Left forelimb (tissue), 1 donor: ENCODE data around the gene NRTN.

Experiments used
- DNase-seq: peaks from one replicate; pipeline ENCODE4 v3.0.0-alpha.2; 2018; ENCODE audit warnings: low spot score

NRTN gene

DNA sequence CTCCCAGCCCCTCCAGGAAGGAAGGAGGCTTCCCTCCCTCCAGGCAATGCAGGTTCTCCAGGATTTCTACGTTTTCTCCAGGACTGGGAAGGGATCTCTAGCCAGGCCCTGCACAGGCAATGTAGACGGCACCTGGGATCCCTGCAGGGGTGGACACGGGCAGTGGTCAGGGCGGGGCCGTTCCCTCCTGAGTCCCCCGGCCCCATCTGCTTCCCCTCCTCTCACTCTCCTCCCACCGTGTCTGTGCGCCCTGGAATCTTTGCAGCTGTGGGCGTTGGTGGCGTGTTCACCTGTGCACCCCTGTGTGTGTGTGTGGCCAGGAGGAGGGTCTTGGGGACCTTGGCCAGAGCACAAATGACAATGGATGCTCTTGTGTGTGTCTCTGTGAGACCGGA, 10.0 kb downstream of the NRTN start:
- no peak for DNase-seq

DNA sequence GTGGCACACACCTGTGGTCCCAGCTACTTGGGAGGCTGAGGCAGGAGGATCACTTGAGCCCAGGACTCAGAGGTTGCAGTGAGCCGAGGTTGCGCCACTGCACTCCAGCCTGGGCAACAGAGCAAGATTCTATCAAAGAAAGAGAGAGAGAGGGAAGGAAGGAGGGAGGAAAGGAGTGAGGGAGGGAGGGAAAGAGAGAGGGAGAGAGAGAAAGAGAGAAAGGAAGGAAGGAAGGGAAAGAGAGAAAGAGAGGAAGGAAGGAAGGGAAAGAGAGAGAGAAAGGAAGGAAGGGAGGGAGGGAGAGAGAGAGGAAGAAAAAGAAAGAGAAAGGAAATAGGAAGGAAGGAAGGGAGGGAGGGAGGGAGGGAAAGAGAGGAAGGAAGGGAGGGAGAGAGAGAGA, 12.4 kb downstream of the NRTN start:
- no peak for DNase-seq

- DNase-seq = no peak
Observed at GRCh38 chr19:5818594-5818993, 13.7 kb downstream of the NRTN start.

DNA sequence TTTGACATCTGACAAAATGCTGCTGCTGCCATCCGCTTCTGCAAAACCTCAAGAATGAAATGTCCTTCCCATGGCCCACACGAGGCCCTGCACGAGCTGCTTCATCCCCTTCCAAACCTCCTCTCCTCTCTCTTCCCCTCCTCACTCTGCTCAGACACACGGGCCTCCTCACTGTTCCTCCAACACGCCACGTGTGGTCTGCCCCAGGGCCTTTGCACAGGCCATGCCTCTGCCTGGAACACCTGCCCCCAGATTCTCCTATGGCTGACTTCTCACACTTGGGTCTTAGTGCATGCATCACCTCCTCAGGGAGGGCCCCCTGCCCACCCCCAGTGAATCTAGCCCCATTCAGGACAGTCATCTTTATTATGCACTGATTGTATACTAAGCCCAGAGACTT, 15.9 kb downstream of the NRTN start:
- no peak for DNase-seq

DNA sequence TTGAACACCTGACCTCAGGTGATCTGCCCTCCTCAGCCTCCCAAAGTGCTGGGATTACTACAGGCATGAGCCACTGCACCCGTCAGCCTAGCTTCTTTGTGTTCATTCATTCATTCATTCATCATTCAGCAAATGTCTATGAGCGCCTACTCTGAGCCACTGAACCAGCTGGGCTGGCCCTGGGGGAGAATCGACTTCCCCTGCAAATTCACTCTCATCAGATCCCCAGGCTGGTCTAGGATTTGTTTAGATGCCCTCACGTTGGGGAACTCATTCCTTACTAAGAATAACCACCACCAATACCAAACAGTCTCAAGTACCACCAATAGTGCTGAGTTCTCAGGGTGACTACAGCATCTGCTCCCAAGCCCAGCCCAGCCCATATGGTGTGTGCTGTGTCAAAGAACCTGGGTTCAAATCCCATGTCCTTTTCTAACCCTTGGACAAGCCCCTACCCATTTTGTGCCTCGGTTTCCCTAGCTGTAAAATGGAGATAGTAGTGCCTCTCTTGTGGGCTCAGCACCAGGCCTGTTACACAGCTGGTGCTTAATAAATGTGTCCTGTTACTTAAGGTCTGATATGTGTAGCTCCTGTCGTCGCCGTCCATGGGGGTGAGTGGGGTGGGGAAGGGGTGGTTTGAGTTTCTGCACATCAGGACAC, 16.8 kb downstream of the NRTN start:
- no peak for DNase-seq

DNA sequence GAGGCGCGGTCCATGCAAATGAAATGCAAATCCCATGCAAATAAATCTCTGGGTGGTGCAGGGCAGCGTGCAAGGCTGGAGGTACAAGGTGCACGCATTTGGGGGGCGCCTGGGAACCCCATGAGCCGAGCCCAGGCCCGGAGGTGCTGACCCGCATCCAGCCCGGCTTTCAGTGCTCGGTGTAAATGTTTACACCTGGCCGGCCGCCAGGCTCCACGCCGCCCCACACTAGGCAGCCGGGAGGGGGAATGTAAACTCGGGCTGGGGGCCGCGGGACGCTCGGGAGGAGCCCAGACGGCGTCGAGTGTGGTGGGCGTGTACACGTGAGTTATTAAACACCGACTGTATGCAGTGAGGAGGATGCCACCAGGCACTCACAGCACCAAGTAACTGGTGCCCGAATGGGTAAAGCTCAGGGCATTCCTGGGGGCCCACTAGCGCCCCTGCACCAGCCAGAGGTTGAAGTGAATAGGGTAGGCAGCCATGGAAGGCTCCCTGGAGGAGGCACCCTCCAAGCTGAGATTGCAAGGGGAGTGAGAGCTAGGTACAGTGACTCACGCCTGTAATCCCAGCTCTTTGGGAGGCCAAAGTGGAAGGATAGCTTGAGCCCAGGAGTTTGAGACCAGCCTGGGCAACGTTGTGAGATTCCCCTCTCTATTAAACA, 17.4 kb downstream of the NRTN start:
- no peak for DNase-seq

DNA sequence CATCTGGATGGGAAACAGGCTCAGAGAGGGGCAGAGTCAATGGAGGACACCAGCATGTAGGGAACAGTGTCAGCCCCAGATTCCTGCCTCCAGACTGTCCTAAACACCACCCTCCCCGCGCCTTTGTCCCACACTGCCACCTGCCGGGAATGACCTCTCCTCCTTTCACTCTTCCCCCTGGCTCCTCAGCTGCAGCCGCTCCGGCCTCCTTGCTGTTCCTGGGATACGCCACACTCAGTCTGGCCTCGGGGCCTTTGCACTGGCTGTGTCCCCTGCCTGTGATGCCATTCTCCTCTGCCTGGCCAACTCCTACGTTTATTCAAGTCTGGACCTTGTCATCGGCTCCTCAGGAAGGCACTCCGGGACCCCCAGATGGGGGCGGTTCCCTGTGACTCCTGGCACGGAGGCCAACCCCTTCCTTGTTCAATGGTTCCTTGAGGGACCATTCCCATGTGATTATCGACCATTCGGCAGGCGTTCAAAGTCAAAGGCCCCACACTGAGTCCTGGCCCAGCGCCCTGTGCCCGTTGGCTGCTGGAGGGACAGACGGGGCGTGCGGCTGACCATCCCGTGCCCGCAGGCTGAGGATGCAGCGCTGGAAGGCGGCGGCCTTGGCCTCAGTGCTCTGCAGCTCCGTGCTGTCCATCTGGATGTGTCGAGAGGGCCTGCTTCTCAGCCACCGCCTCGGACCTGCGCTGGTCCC, 18.9 kb downstream of the NRTN start:
- DNase-seq = no peak

DNA sequence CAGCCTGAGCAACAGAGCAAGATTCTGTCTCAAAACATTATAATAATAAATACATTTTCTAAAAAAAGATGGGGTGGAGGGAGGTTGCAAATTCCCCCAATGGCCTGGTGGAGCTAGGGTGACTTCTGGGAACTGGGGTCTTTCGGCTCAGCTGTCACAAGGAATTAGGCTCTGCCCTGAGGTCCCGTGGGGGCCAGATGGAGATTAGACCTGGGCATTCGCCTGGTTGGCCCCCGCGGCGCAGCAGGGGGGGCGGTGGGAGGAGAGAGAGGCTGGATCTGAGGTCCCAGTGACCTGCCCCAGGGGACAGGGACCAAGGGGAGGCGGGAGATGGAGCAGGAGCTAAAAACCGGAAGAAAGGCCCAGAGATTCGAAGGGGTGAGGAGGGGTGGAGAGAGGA, 19.9 kb downstream of the NRTN start:
- no peak for DNase-seq

- DNase-seq = no peak
Observed at GRCh38 chr19:5825178-5825577, 20.3 kb downstream of the NRTN start.

DNA sequence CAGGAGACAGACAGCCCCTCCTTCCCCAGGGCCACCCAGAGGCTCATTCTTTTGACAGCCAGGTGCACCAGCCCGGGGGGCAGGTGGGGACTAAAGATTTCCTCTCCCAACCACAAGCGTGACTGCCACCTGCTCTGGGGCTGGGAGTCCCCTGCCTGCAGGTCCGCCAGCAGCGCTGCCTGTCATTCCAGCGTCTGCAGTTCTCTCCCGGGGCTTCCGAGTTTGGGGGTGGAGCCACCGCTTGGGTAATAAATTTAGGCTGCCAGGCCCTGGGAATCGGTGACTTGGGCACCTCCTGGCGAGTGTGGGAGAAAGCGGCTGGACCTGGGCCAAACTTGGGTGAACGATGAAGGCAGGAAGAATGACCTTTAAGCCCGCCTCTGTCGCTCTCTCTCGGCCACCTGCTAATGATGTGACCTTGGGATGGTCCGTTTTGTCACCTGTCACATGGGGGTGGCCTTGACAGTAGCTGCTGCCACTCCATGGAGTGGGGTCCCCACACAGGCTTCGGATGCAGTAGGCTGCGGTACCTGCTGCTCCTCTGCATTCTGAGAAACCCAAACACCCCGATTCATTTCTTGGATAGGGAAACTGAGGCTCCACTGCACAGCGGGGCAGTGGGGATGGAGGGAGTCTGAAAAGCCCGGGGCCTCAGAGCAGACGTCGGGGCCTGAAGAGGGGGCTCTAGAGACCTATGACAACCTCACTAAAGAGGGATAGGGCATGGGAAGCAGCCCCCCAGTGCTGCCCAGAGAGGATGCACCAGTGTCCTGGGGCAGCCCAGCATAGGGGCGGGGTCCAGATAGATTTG, 21.9 kb downstream of the NRTN start:
- no peak for DNase-seq

- DNase-seq = no peak
Observed at GRCh38 chr19:5827342-5827890, 22.5 kb downstream of the NRTN start.

GRCh38 chr19:5827891-5828660, 23.2 kb downstream of the NRTN start:
- peak; percentile 98 for DNase-seq

DNA sequence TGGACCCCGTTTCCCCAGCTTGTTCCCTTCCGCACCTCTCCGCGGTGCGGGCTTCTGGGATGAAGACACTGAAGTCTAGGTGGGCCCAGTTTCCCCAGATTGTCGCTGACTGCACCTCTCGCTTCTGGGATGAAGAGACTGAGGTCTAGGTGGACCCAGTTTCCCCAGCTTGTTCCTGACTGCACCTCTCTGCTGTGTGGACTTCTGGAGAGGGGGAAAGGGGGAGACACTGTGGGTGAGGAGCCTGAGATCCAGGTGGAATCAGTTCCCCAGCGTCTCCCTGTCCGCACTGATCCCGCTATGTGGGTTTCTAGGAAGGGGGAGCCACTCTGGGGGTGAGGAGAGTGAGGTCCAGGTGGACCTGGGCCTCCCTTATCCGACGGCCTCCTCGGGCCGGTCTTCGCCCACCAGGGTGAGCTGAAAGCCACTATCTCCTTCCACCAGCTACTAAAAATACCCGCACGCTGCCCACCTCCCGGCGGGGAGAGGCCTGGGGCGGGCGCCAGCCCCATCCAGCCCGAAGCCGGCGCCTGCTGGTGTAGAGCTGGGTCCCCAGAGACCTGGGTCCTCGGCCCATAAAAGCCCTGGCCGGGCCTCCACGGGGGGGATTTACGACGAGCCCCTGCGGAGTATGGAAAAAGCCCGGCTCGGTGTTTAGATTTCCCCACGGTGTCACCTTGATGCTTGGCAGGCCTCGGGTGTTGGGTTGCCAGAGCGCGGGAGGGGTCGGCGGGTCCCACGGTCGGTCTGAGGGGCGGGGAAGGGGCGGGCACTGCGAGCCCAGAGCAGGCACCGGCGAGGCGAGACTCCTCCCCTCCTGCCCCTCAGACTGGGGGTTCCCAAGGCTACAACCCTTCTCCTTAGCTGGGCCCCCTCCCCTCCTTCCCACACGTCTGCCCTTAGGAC, 24.0 kb downstream of the NRTN start:
- no peak for DNase-seq

DNA sequence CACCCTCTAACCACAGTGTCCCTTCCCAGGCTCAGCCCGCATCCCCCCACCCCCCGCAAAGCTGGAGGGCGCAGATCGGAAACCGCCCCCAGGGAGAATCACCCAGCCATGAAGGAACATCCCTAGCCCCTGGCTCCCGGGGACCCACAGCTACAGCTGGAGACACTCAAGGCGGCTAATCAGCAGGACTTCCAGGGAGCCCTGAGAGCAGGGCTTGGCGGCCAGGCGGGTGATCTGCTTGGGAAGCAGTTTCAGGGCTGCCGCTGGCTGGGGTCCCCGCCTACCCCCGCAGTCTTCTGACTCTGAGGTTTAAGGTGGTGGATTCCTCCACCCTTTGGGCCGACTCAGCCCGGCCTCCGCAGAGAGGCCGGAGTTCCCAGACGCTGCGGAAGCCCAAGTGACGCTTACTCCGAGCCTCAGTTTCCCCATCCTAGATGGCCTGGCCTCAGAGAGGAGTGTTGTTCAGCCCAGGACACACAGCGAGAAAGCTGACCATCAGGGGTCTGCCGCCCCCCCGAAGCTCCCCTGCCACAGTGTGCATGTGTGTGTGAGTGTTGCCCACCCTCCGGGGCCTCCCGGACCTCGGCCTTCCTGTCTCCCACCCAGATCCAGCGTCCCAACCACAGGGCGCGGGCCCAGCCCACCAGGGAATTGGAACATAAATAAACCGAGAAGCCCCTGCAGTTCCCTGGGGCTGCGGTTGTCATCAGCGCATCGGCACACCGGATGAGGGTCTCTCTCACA, 24.9 kb downstream of the NRTN start:
- DNase-seq = no peak

- no peak for DNase-seq
Observed at GRCh38 chr19:5831159-5831558, 26.3 kb downstream of the NRTN start.

DNA sequence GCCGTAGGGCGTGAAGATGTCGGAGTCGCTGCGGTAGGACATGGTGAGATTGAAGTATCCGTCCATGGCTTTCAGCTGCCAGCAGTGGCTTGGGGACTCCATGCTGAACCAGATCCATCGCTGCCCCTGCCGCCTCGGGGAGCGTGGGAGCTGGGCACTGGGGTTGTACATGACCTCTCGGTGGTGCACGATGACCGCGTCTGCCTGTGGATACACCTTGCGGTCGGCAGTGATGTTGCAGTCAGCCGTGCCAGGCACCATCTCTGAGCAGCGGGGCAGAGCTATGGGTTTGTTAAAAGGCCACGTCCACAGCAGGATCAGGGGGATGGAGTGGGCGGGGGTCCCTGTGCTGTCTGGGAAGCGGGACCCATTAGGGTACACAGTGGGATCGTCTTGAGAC, 27.2 kb downstream of the NRTN start:
- DNase-seq = no peak

GRCh38 chr19:5832527-5833216, 27.8 kb downstream of the NRTN start:
- DNase-seq = no peak

DNA sequence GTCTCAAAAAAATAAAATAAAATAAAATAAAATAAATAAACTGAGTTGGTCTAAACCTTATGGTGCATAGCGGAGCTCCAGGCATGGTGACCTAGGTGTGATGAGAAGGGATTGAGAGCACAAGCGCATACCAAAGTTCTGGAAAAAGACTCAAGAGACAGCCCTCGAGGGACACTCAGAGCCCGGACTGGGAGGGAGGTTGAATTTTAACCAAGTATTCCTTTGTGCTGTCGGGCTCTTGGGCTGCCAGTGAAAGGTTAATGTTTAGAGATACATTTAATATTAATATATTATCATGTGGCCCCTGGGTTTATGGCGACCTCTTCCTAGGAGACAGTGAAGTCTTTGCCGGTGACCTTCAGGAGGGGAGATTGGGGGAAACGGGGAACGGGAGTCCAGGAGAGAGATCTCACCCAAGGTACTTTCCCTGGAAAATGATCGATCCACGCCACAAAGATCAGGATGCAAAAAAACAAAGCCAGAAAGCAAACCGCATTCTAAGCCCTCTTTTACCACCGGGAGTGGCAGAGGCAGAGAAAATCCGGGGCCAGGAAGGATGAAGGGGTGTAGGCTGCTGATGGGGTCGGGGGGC, 33.0 kb downstream of the NRTN start:
- DNase-seq = no peak
